CD14-positive monocyte (primary cell): ENCODE data around the gene TTC28. TPM values are rescaled to one million over a fixed set of nuclear protein-coding genes. Genes with fewer than 3 reads are reported as not detected.

Source experiments
- DNase-seq, 3 donors: peaks; one replicate each; pipeline ENCODE4 v3.0.0-alpha.2; 2011 to 2022
- H2AFZ ChIP-seq: 2 replicates; pipeline ENCODE4 v1.6.0; 2012; ENCODE audit warnings: mild to moderate bottlenecking, low read depth, low read length, inconsistent platforms; ENCODE audit not compliant: insufficient read depth, poor library complexity, severe bottlenecking
- H3K27ac ChIP-seq, 2 donors: 1 replicate in 1 of 2; 2 replicates in 1 of 2; pipeline ENCODE4 v1.5.1; 2012 to 2013; ENCODE audit warnings: low read length in 2 of 2, control low read depth in 1 of 2, inconsistent platforms in 1 of 2, low read depth in 1 of 2, mild to moderate bottlenecking in 1 of 2
- H3K27me3 ChIP-seq, 2 donors: one replicate each; pipeline versions ENCODE4 v1.6.0 to v1.6.1; 2011 to 2013; ENCODE audit warnings: low read length in 2 of 2; ENCODE audit not compliant: control insufficient read depth in 2 of 2, insufficient read depth in 2 of 2
- H3K36me3 ChIP-seq, 2 donors: replicated peaks in 1 of 2; 1 replicate in 1 of 2; 2 replicates in 1 of 2; pipeline versions ENCODE4 v1.5.1 to v1.6.1; 2012 to 2013; ENCODE audit warnings: low read length in 2 of 2, control low read depth in 1 of 2, inconsistent platforms in 1 of 2, mild to moderate bottlenecking in 1 of 2; ENCODE audit not compliant: insufficient read depth in 2 of 2, control insufficient read depth in 1 of 2
- H3K4me1 ChIP-seq, 2 donors: 1 replicate in 1 of 2; 2 replicates in 1 of 2; pipeline versions ENCODE4 v1.5.1 to v1.6.1; 2012 to 2013; ENCODE audit warnings: low read length in 2 of 2, control low read depth in 1 of 2, inconsistent platforms in 1 of 2, mild to moderate bottlenecking in 1 of 2, moderate library complexity in 1 of 2; ENCODE audit not compliant: insufficient read depth in 2 of 2, control insufficient read depth in 1 of 2
- H3K4me2 ChIP-seq: replicated peaks from 2 replicates; pipeline ENCODE3; 2012; ENCODE audit warnings: low read length, moderate library complexity, mild to moderate bottlenecking; ENCODE audit not compliant: poor library complexity, severe bottlenecking; ENCODE audit errors: extremely low read depth
- H3K4me3 ChIP-seq, 3 experiments: fragments of 200-600 bp in 1 of 3; sonication (generic) in 1 of 3; replicated peaks in 1 of 3; 1 replicate in 2 of 3; 2 replicates in 1 of 3; pipeline ENCODE4 v1.5.1; 2011 to 2013; ENCODE audit warnings: low read length in 3 of 3, mild to moderate bottlenecking in 3 of 3, control low read depth in 2 of 3, low read depth in 2 of 3, inconsistent platforms in 1 of 3, moderate library complexity in 1 of 3
- H3K79me2 ChIP-seq: 2 replicates; pipeline ENCODE4 v1.6.0; 2012; ENCODE audit warnings: mild to moderate bottlenecking, control low read depth, inconsistent platforms, low read length, moderate library complexity; ENCODE audit not compliant: insufficient read depth
- H3K9ac ChIP-seq: 2 replicates; pipeline ENCODE4 v1.6.0; 2017; ENCODE audit warnings: low read length, mild to moderate bottlenecking; ENCODE audit not compliant: insufficient read depth, poor library complexity, severe bottlenecking
- H3K9me3 ChIP-seq, 2 donors: replicated peaks in 1 of 2; 1 replicate in 1 of 2; 2 replicates in 1 of 2; pipeline versions ENCODE4 v1.5.1 to v1.6.1; 2012 to 2013; ENCODE audit warnings: low read length in 2 of 2, control low read depth in 1 of 2; ENCODE audit not compliant: control insufficient read depth in 1 of 2, insufficient read depth in 1 of 2
- H4K20me1 ChIP-seq: 2 replicates; pipeline ENCODE4 v1.6.0; 2012; ENCODE audit warnings: mild to moderate bottlenecking, low read length, control low read depth, moderate library complexity; ENCODE audit not compliant: insufficient read depth
- H3K27ac Mint-ChIP-seq, 7 donors: one replicate each; pipeline ENCODE4 v1.8.0; 2020; ENCODE audit warnings: mild to moderate bottlenecking in 7 of 7, mixed read lengths in 7 of 7, moderate library complexity in 6 of 7, inconsistent platforms in 2 of 7
- H3K27me3 Mint-ChIP-seq, 3 donors: one replicate each; pipeline ENCODE4 v1.8.0; 2021 to 2022; ENCODE audit warnings: low read depth in 3 of 3, mild to moderate bottlenecking in 3 of 3, mixed read lengths in 3 of 3, moderate library complexity in 3 of 3, inconsistent platforms in 1 of 3
- H3K36me3 Mint-ChIP-seq, 2 donors: one replicate each; pipeline ENCODE4 v1.8.0; 2020; ENCODE audit warnings: mixed read lengths in 2 of 2, inconsistent platforms in 1 of 2, mild to moderate bottlenecking in 1 of 2
- H3K4me1 Mint-ChIP-seq: one replicate; pipeline ENCODE4 v1.8.0; 2020; ENCODE audit warnings: mild to moderate bottlenecking, mixed read lengths
- H3K4me3 Mint-ChIP-seq, 2 donors: one replicate each; pipeline ENCODE4 v1.8.0; 2020; ENCODE audit warnings: mild to moderate bottlenecking in 2 of 2, mixed read lengths in 2 of 2, moderate library complexity in 1 of 2
- H3K9me3 Mint-ChIP-seq, 7 donors: one replicate each; pipeline ENCODE4 v1.8.0; 2020 to 2022; ENCODE audit warnings: mixed read lengths in 7 of 7, mild to moderate bottlenecking in 6 of 7, moderate library complexity in 6 of 7, inconsistent platforms in 2 of 7
- CTCF ChIP-seq: fragments of 200-600 bp; IDR thresholded peaks from one replicate; pipeline ENCODE4 v1.8.0; 2022; ENCODE audit warnings: antibody characterized with exemption, mild to moderate bottlenecking
- WGBS: methylation state at CpG from one replicate; pipeline ENCODE4 v1.1.5; 2013; ENCODE audit warnings: missing lambda C conversion rate; ENCODE audit not compliant: insufficient coverage; 5-methylcytosine and 5-hydroxymethylcytosine counted together
- intact Hi-C, 2 donors: fragments of 100-400 bp; cut with micrococcal nuclease; formaldehyde crosslinking; loops; one replicate each; pipeline versions ENCODE4 v1.15.0 to v1.15.1; 2023
- polyA plus RNA-seq, 3 donors: library from polyadenylated mRNA; depleted of rRNA in 1 of 3; unstranded in 2 of 3; stranded (reverse) in 1 of 3; fragments of 300-500 nt in 2 of 3; fragments of >200 nt in 1 of 3; fragmentation: Illumina TruSeq in 2 of 3; gene quantifications; 1 replicate in 2 of 3; 2 replicates in 1 of 3; pipeline ENCODE4 v1.2.3, GENCODE V29; 2012 to 2021

Gene TTC28
- polyA plus RNA-seq, 3 donors: 0.24 to 0.61 TPM; not detected in 1

- Histone ChIP-seq H3K4me1 (peaks cover 39 to 46% of the 10 kb centered on the region in 2 donors), H3K27me3 (no peaks in the 10 kb centered on the region), H3K4me3 (no peak overlapping the region), H3K9ac (no peak overlapping the region), H3K27ac (no peak overlapping the region), H3K36me3 (no peaks in the 10 kb centered on the region), H3K4me2 (no peak overlapping the region), H4K20me1 (no peaks in the 10 kb centered on the region), H3K79me2 (no peaks in the 10 kb centered on the region), H3K9me3 (no peaks in the 10 kb centered on the region), H2AFZ (peak overlapping the region; percentile 5)
- intact Hi-C loops: loop anchor here in 1 of 2 donors (5.0 kb wide), 1 partner anchor 56 kb away; no protein-coding TSS in a partner anchor
- no peak for DNase-seq
- Mint-ChIP-seq H3K9me3 (no peaks in the 10 kb centered on the region), H3K36me3 (no peaks in the 10 kb centered on the region), H3K27ac (no peak overlapping the region), H3K4me1 (peaks cover 65% of the 10 kb centered on the region), H3K4me3 (no peak overlapping the region), H3K27me3 (peaks cover 0 to 2% (median 1%) of the 10 kb centered on the region in 3 donors)
- no peak for TF ChIP-seq CTCF
These were observed 303.7 kb downstream of the TTC28 start for GRCh38 chr22:28375761-28376534.

- Histone ChIP-seq H3K4me2 (peak overlapping the region; percentile 43), H3K9me3 (no peaks in the 10 kb centered on the region), H3K9ac (no peak overlapping the region), H4K20me1 (no peaks in the 10 kb centered on the region), H2AFZ (no peak overlapping the region), H3K79me2 (no peaks in the 10 kb centered on the region), H3K4me1 (peaks cover 31 to 32% of the 10 kb centered on the region in 2 donors), H3K27me3 (no peaks in the 10 kb centered on the region), H3K4me3 (peak overlapping the region in 1 of 3 experiments; percentile 24), H3K27ac (no peak overlapping the region), H3K36me3 (no peaks in the 10 kb centered on the region)
- Mint-ChIP-seq H3K27ac (no peak overlapping the region), H3K9me3 (no peaks in the 10 kb centered on the region), H3K4me1 (peaks cover 52% of the 10 kb centered on the region), H3K27me3 (peaks cover 0 to 2% (median 1%) of the 10 kb centered on the region in 3 donors), H3K36me3 (peaks cover 0 to 2% of the 10 kb centered on the region in 2 donors), H3K4me3 (no peak overlapping the region)
- DNase-seq: peak in 2 of 3 donors; percentile 20 to 24
- no CpG with 5 or more reads among the region's 2 CpGs for WGBS
- intact Hi-C loops: no loop called here
- no peak for TF ChIP-seq CTCF
These were observed 305.8 kb downstream of the TTC28 start for GRCh38 chr22:28373831-28374230.
